ENCODE results near the gene MYO1H.

GRCh38 chr12:109477963-109478315, 130.2 kb downstream of the MYO1H start:
- no peak for TF ChIP-seq CTCF (IDR thresholded peaks at IDR 0.05; ENCODE audit: low read depth, low read length)
- TF ChIP-seq EZH2phosphoT487 (IDR thresholded peaks at IDR 0.05; ENCODE audit: low read depth) = no peak

Data from OCI-LY3 (cell line).